NCI-H1092 (cell line): ENCODE measurements around the gene FLOT1.

Source experiments
- DNase-seq: peaks from one replicate; lab custom pipeline; 2025; lab: John Stamatoyannopoulos, UW

Gene FLOT1

GRCh38 chr6:30742316-30743098 lies at the start of gene FLOT1:
TSS of gene FLOT1 (minus strand) at chr6:30742687. CDS start at chr6:30742189, 498 bp downstream.
- DNase-seq, result peak; percentile 53

- no peak for DNase-seq
Observed at GRCh38 chr6:30790724-30791383, 48.4 kb upstream of the FLOT1 start.

- no peak for DNase-seq
Observed at GRCh38 chr6:30789606-30790005, 47.1 kb upstream of the FLOT1 start.

- no peak for DNase-seq
Observed at GRCh38 chr6:30787954-30788353, 45.5 kb upstream of the FLOT1 start.

- DNase-seq, result no peak
Observed at GRCh38 chr6:30782425-30783014, 40.0 kb upstream of the FLOT1 start.

- DNase-seq, result peak; percentile 78
Observed at GRCh38 chr6:30781743-30782424, 39.4 kb upstream of the FLOT1 start.

GRCh38 chr6:30781395-30781742 lies 38.9 kb upstream of the FLOT1 start:
- no peak for DNase-seq

GRCh38 chr6:30780642-30780920 lies 38.1 kb upstream of the FLOT1 start:
- DNase-seq, result no peak

GRCh38 chr6:30779850-30780641 lies 37.6 kb upstream of the FLOT1 start:
- no peak for DNase-seq

GRCh38 chr6:30778001-30778635 lies 35.6 kb upstream of the FLOT1 start:
- no peak for DNase-seq

GRCh38 chr6:30777155-30777485 lies 34.6 kb upstream of the FLOT1 start:
- DNase-seq, result no peak

- no peak for DNase-seq
Observed at GRCh38 chr6:30776390-30777154, 34.1 kb upstream of the FLOT1 start.

GRCh38 chr6:30775104-30775503 lies 32.6 kb upstream of the FLOT1 start:
- no peak for DNase-seq

- no peak for DNase-seq
Observed at GRCh38 chr6:30774701-30775100, 32.2 kb upstream of the FLOT1 start.

GRCh38 chr6:30770592-30770991 lies 28.1 kb upstream of the FLOT1 start:
- no peak for DNase-seq

GRCh38 chr6:30769853-30770524 lies 27.5 kb upstream of the FLOT1 start:
- no peak for DNase-seq

- DNase-seq, result no peak
Observed at GRCh38 chr6:30769088-30769852, 26.8 kb upstream of the FLOT1 start.

GRCh38 chr6:30768634-30769087 lies 26.2 kb upstream of the FLOT1 start:
- no peak for DNase-seq

GRCh38 chr6:30767944-30768301 lies 25.4 kb upstream of the FLOT1 start:
- no peak for DNase-seq
